Kidney epithelial cell (primary cell): Measurements from ENCODE around the gene DCDC2B. TPM values are rescaled to one million over a fixed set of nuclear protein-coding genes. Genes with fewer than 3 reads are reported as not detected.

Experiments
- DNase-seq: peaks from one replicate; pipeline ENCODE4 v3.0.0-alpha.2; 2010; ENCODE audit warnings: low read depth
- H3K27me3 ChIP-seq: 2 replicates; pipeline ENCODE4 v1.6.0; 2011; ENCODE audit warnings: low read length; ENCODE audit not compliant: control insufficient read depth, insufficient read depth
- H3K36me3 ChIP-seq: 2 replicates; pipeline ENCODE4 v1.5.1; 2011; ENCODE audit warnings: low read length; ENCODE audit not compliant: control insufficient read depth, insufficient read depth
- H3K4me3 ChIP-seq: 2 replicates; pipeline ENCODE4 v1.5.1; 2011; ENCODE audit warnings: low read depth, mild to moderate bottlenecking, control low read depth, low read length
- total RNA-seq: library from RNA; depleted of rRNA; stranded (reverse); fragments of >200 nt; gene quantifications from 2 replicates; pipeline ENCODE4 v1.2.3, GENCODE V29; 2015
- TF ChIP-seq, protein P1 (sequence below): IDR thresholded peaks from 2 replicates; pipeline ENCODE4 v1.5.1; 2011; ENCODE audit warnings: mild to moderate bottlenecking, moderate library complexity, low read length, control low read depth, inconsistent platforms; ENCODE audit not compliant: insufficient read depth, poor library complexity, severe bottlenecking

DCDC2B gene
- total RNA-seq, 1 donor from 2014 or later = not detected

- DNase-seq = no peak
- peaks cover 3% of the 10 kb centered on the region for H3K36me3 ChIP-seq
- TF ChIP-seq, protein P1, sequence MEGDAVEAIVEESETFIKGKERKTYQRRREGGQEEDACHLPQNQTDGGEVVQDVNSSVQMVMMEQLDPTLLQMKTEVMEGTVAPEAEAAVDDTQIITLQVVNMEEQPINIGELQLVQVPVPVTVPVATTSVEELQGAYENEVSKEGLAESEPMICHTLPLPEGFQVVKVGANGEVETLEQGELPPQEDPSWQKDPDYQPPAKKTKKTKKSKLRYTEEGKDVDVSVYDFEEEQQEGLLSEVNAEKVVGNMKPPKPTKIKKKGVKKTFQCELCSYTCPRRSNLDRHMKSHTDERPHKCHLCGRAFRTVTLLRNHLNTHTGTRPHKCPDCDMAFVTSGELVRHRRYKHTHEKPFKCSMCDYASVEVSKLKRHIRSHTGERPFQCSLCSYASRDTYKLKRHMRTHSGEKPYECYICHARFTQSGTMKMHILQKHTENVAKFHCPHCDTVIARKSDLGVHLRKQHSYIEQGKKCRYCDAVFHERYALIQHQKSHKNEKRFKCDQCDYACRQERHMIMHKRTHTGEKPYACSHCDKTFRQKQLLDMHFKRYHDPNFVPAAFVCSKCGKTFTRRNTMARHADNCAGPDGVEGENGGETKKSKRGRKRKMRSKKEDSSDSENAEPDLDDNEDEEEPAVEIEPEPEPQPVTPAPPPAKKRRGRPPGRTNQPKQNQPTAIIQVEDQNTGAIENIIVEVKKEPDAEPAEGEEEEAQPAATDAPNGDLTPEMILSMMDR = no peak
- no peaks in the 10 kb centered on the region for H3K27me3 ChIP-seq
- H3K4me3 ChIP-seq = no peak overlapping the region
These were observed 11.1 kb upstream of the DCDC2B start for GRCh38 chr1:32197837-32198236.

DNA sequence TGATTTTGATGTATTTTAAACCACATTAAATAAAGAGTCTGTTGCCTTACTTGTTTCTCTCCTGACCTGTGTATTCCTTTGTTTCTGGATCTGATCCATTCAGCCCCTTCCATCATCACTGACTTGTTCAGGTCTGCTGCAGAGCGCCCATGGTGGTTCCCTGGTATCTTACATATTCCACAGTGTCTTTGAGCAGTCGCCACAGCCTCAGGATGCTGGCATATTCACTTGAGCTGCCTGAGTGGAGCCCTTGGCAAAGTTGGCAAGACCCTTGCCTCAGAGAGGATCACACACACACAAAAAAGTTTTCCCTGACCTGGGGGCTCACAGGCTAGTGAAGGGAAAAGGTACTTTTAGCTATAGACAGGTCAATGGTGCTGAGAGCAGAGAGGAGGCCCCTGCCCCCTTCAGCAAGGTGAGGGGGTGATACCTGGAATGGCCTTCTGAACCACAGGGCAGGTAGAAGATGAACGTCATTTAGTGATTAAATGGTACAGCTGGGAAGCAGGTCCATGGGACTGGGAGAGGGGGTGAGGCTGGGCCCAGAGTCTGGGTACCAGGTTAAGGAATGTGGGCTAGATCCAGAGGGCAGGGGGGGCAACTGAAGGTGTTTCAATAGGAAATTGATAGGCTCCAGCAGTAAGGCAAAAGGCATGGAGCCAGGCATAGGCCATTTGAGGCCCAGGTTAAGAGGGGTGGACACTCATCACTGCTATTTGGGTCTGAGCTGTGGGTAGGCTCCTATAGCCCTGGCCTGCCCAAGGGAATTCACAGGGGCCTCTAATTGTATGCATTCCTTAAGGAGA is 10.4 kb upstream of the DCDC2B start:
- H3K36me3 ChIP-seq = peaks cover 3% of the 10 kb centered on the region
- TF ChIP-seq, protein P1 = no peak

GRCh38 chr1:32199043-32199716 is 9.7 kb upstream of the DCDC2B start:
- H3K4me3 ChIP-seq = no peak overlapping the region
- peaks cover 3% of the 10 kb centered on the region for H3K36me3 ChIP-seq
- no peak for DNase-seq
- no peaks in the 10 kb centered on the region for H3K27me3 ChIP-seq
- TF ChIP-seq, protein P1 = no peak

More for the DNA sequence above, 10.4 kb upstream of the DCDC2B start:
- no peak for DNase-seq
- H3K27me3 ChIP-seq = no peaks in the 10 kb centered on the region
- H3K4me3 ChIP-seq = no peak overlapping the region

DNA sequence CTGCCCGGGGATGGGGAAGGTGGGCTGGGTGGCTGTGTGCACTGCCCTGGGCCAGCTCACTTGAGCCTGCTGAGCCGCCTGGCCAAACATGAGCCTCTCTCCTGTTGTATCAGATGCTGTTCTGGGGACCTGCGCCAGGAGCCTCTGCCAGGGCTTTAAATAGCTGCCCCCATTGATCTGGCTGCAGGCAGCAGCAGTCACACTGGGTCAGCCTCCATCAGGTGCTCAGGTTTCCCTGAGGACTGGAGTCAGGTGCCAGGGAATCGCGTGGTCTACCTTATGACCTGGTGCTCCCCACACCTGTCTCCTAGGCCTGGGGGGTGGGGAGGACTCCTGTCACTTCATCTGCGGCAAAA is 9.2 kb upstream of the DCDC2B start:
- TF ChIP-seq, protein P1 = no peak
- Histone ChIP-seq H3K4me3 (no peak overlapping the region), H3K27me3 (no peaks in the 10 kb centered on the region), H3K36me3 (peaks cover 3% of the 10 kb centered on the region)
- DNase-seq = no peak

- DNase-seq = no peak
- no peaks in the 10 kb centered on the region for H3K27me3 ChIP-seq
- peak within 1 kb of the TSS; percentile 66 for H3K4me3 ChIP-seq
- H3K36me3 ChIP-seq = no peaks in the 10 kb centered on the region
- TF ChIP-seq, protein P1 = no peak
These were observed 8.5 kb upstream of the DCDC2B start, which contains the start of gene CCDC28B for GRCh38 chr1:32200226-32201010. Gene CCDC28B (plus strand): TSS chr1:32200595. CDS start chr1:32201936, 1,341 bp downstream.
